Right lobe of liver (tissue), 4 donors: Measurements from ENCODE around the gene RIPK1.

Experiments
- POLR2A ChIP-seq: fragments of 450-650 bp; IDR thresholded peaks from one replicate; pipeline ENCODE4 v1.6.1; 2017; ENCODE audit warnings: antibody characterized with exemption, mild to moderate bottlenecking
- TF ChIP-seq, protein P1 (sequence below), 4 donors: fragments of 200-600 bp in 3 of 4; fragments of 450-650 bp in 1 of 4; IDR thresholded peaks; one replicate each; pipeline versions ENCODE4 v1.5.1 to v1.8.0; 2016 to 2022; ENCODE audit warnings: antibody characterized with exemption in 4 of 4, mild to moderate bottlenecking in 2 of 4
- donor health status: DM: no; HTN: no; CAD: no.
- donor health status: DM: no; HTN: no; CAD: no.
- donor health status: DM: no; HTN: yes; CAD: no.

DNA sequence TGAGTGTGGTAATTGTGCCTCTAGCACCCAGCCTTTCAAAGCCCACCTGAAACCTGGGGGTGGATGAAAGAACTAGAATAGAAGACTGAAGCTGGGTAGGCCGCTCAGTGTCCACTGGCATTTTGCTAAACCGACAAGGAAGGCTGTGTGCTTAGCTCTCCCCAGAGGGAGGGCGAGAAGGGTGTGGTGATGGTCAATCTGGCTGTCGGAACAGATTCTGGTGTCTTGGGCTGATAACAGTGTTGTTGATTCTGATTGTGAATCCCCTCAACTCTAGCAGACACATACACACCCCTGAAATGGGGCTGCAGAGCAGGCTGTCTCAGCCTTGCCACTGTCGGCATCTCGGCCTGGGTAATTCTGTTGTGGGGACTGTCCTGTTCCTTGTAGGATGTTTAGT, 46.1 kb downstream of the RIPK1 start:
- TF ChIP-seq, protein P1, sequence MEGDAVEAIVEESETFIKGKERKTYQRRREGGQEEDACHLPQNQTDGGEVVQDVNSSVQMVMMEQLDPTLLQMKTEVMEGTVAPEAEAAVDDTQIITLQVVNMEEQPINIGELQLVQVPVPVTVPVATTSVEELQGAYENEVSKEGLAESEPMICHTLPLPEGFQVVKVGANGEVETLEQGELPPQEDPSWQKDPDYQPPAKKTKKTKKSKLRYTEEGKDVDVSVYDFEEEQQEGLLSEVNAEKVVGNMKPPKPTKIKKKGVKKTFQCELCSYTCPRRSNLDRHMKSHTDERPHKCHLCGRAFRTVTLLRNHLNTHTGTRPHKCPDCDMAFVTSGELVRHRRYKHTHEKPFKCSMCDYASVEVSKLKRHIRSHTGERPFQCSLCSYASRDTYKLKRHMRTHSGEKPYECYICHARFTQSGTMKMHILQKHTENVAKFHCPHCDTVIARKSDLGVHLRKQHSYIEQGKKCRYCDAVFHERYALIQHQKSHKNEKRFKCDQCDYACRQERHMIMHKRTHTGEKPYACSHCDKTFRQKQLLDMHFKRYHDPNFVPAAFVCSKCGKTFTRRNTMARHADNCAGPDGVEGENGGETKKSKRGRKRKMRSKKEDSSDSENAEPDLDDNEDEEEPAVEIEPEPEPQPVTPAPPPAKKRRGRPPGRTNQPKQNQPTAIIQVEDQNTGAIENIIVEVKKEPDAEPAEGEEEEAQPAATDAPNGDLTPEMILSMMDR (IDR thresholded peaks at IDR 0.05): no peak
- no peak for TF ChIP-seq POLR2A
